Measurements from ENCODE around the gene TSPAN10.
A peak's percentile ranks its signal among the peaks of the same experiment; 100 is the strongest.

The TSPAN10 gene

DNA sequence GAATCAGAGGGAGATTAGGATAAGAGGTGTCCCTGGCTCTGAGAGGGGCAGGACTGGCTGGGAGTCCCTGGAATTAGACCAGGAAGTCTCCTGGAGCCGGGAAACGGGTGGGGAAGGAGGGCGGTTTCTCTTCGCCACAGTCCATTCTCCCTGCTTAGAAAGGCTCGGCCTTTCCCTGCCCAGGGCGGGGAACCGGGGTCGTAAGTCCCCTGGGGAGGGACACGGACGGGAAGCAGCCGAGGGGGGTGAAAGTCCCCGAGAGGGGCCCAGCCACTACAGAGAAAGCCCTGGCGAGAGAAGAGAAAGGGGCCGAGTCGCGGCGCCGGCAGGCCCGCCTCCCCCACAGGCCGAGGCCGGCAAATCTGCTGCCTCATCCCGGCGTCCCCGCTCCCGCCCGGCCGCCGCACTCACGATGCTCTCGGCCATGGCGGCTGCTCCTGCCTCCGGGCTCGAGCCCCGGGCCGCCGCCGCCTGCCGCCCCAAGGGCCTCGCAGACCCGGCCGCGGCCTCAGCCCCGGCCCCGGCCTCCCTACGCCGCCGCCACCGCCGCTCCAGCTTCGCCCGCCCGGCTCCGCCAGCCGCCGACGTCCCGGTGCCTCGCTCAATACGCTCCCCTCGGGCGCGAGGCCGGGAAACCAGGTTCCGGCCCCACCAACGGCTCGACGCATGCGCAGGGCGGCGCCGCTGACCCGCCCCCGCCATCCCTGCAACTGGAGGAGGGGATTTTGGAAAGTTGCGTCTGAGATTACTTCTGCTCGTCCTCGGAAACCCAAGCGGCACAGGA is at the start of gene TSPAN10, which contains the start of gene NPLOC4:
Gene TSPAN10 (plus strand): TSS at position 692 of the 784 bp plus-strand sequence. CDS start 5,217 bp downstream, outside the sequence.
Gene NPLOC4 (minus strand): TSS at position 608 of the 784 bp plus-strand sequence. CDS start 182 bp downstream, at position 426.
- no peak for TF ChIP-seq CTCF (conservative IDR thresholded peaks at IDR 0.05; ENCODE audit: low read depth, low read length)
- no peak for DNase-seq (ENCODE audit: low read depth)

DNA sequence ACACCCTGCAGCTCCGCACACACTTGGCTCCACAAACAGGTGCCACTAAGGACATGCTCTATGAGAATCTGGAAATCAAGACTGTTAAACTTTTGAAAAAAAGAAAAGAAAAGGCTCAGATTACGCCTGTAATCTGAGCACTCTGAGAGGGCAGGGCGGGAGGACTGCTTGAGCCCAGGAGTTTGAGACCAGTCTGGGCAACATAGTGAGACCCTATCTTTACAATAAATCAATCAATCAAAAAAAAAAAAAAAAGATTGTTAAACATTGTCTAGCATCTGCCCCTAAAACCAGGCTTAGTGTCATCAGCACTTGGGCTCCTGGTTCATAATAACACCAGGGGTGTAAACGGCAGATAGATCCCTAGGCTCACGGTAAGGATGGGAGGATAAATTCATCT is 47.4 kb upstream of the TSPAN10 start:
- H3K4me3 ChIP-seq (ENCODE audit: low read length), result no peak overlapping the region
- no peak for DNase-seq (ENCODE audit: low read depth)
- no peak for TF ChIP-seq CTCF (conservative IDR thresholded peaks at IDR 0.05; ENCODE audit: low read depth, low read length)

More for the DNA sequence above, at the start of gene TSPAN10, which contains the start of gene NPLOC4:
- peak within 1 kb of the TSS; percentile 94 for H3K4me3 ChIP-seq (ENCODE audit: low read length)

GRCh38 chr17:81590121-81590520 is 46.9 kb upstream of the TSPAN10 start:
- H3K4me3 ChIP-seq (ENCODE audit: low read length), result no peak overlapping the region
- TF ChIP-seq CTCF (conservative IDR thresholded peaks at IDR 0.05; ENCODE audit: low read depth, low read length), result no peak
- no peak for DNase-seq (ENCODE audit: low read depth)

- no peak for DNase-seq (ENCODE audit: low read depth)
- no peak overlapping the region for H3K4me3 ChIP-seq (ENCODE audit: low read length)
- no peak for TF ChIP-seq CTCF (conservative IDR thresholded peaks at IDR 0.05; ENCODE audit: low read depth, low read length)
Measured at GRCh38 chr17:81591971-81592370, 45.0 kb upstream of the TSPAN10 start.

DNA sequence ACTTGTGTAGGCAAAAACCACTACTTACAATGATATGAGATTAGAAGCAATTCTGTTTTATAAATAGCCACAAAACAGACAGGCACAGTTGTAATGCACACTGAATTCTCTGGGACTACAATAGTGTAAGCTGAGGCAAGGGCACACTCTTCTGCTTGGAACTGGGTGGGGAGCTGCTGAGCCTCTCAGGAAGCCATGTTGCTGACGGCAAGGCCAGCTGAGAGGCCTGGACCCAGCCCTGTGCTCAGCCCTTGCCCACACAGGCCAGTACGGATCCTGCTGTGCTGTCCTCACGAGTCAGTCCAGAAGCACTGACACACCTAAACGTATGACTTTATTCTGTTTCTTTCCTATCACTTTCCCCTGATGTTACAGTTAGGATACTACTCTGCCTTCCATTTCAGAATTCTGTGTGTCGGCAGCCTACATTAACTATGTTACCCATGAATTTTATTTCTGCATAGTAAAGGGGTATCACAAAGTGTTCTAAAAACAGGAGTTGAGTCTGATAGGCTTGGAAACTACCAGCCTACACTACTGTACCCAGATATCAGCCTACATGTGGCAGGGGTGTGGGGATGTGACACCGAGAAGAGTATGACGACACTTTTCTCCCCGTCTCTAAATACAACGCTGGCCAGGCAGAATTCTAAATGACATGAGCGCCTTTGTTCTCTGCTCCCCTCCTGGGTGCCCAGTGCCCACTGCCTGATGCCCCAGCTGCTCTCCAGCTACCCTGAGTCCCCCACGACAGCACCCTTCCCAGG is 43.7 kb upstream of the TSPAN10 start:
- TF ChIP-seq CTCF (conservative IDR thresholded peaks at IDR 0.05; ENCODE audit: low read depth, low read length), result no peak
- H3K4me3 ChIP-seq (ENCODE audit: low read length), result no peak overlapping the region
- no peak for DNase-seq (ENCODE audit: low read depth)

DNA sequence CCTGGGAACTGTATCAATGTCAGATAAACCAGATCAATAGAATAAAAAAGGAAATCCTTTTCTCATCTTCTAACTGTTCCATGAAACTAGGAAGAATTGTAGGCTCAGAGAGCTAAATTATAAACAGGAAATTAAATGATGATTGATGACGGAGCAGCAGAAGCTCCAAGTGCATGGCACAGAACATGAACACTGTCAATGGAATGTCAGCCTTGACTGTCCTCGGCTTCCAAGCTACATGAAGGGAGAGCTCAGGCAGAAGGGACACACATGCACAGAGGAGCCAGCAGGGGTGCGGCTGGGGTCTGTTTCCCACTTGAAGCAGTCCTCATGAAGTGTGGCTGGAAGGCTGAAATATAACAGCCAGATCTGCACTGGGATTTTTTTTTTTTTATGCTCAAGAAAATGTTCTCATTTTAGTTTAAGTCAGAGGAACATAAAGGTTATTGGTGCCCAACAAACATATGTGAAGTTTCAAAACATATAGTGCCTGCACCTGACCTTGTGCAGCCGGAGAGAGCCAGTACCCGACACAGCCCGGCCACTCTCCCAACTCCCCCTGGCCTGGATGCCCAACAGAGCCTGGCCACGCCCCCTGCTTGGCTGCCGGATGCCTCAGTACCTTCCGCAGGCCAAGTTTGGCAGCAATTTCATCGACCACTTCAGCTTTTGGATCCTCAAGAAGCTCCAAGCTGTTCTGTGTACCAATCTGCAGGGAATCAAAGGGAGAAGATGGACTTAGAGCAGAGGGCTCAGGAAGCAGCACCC is 37.1 kb upstream of the TSPAN10 start:
- H3K4me3 ChIP-seq (ENCODE audit: low read length), result no peak overlapping the region
- TF ChIP-seq CTCF (conservative IDR thresholded peaks at IDR 0.05; ENCODE audit: low read depth, low read length), result no peak
- no peak for DNase-seq (ENCODE audit: low read depth)
